Measurements from ENCODE around the gene TIMM29. TPM values are rescaled to one million over a fixed set of nuclear protein-coding genes. Genes with fewer than 3 reads are reported as not detected.
"Not testable (repeated sequence)": the region's sequence is repeated elsewhere in the genome, so short reads cannot be mapped to it uniquely, and the experiment has no call there.

Gene TIMM29
- total RNA-seq, 1 donor from 2014 or later, result 17.7 TPM

DNA sequence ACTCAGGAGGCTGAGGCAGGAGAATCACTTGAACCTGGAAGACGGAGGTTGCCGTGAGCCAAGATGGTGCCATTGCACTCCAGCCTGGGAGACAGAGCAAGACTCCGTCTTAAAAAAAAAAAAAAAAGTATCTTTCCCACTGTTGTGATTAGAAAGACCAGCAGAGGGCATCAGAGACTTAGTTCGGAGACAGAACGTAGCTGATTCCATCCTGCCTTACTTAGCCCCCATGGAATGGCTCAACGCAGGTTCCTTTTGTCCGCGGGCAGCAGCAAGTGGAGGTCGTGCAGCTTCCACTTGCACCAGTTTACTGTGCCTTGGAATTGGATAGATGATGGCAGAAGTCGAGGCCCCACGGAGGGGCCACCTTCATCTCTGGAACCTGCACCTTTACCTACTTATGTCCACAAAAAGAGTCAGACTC is 8.1 kb downstream of the TIMM29 start:
- Histone ChIP-seq H3K4me1 (peaks cover 3% of the 10 kb centered on the region), H3K27ac (no peak overlapping the region), H3K27me3 (no peaks in the 10 kb centered on the region), H3K9me3 (no peaks in the 10 kb centered on the region), H3K36me3 (peaks cover 9% of the 10 kb centered on the region), H3K4me3 (no peak overlapping the region)
- ATAC-seq, result peak; percentile 87
- TF ChIP-seq, protein P1, sequence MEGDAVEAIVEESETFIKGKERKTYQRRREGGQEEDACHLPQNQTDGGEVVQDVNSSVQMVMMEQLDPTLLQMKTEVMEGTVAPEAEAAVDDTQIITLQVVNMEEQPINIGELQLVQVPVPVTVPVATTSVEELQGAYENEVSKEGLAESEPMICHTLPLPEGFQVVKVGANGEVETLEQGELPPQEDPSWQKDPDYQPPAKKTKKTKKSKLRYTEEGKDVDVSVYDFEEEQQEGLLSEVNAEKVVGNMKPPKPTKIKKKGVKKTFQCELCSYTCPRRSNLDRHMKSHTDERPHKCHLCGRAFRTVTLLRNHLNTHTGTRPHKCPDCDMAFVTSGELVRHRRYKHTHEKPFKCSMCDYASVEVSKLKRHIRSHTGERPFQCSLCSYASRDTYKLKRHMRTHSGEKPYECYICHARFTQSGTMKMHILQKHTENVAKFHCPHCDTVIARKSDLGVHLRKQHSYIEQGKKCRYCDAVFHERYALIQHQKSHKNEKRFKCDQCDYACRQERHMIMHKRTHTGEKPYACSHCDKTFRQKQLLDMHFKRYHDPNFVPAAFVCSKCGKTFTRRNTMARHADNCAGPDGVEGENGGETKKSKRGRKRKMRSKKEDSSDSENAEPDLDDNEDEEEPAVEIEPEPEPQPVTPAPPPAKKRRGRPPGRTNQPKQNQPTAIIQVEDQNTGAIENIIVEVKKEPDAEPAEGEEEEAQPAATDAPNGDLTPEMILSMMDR (IDR thresholded peaks at IDR 0.05), result peak; percentile 61
- intact Hi-C loops (cut with DNase I), result no loop called here
- DNase-seq, result no peak

DNA sequence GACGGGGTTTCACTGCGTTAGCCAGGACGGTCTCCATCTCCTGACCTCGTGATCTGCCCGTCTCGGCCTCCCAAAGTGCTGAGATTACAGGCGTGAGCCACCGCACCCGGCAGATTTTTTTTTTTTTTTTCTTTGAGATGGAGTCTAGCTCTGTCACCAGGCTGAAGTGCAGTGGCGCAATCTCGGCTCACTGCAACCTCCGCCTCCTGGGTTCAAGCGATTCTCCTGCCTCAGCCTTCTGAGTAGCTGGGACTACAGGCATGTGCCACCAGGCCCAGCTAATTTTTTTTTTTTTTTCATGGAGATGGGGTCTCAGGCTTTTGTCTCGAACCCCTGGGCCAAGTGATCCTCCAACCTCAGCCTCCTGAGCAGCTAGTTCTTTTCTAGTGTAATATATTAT is 13.0 kb downstream of the TIMM29 start:
- ATAC-seq; DNase-seq; H3K36me3 ChIP-seq; H3K27me3 ChIP-seq; H3K9me3 ChIP-seq; intact Hi-C loops (cut with DNase I); H3K4me3 ChIP-seq: not testable (repeated sequence)
- Histone ChIP-seq H3K4me1 (peaks cover 10% of the 10 kb centered on the region), H3K27ac (peak overlapping the region; percentile 6)

DNA sequence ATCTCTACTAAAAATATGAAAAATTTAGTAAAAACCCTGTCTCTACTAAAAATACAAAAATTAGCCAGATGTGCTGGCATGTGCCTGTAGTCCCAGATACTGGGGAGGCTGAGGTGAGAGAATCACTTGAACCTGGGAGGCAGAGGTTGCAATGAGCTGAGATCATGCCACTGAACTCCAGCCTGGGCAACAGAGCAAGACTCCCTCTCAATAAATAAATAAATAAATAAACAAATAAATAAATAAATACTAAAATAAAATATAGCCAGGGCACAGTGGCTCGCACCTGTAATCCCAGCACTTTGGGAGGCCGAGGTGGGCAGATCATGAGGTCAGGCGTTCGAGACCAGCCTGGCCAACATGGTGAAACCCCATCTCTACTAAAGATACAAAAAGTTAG is 14.8 kb downstream of the TIMM29 start:
- intact Hi-C loops (cut with DNase I), result not testable (repeated sequence)

DNA sequence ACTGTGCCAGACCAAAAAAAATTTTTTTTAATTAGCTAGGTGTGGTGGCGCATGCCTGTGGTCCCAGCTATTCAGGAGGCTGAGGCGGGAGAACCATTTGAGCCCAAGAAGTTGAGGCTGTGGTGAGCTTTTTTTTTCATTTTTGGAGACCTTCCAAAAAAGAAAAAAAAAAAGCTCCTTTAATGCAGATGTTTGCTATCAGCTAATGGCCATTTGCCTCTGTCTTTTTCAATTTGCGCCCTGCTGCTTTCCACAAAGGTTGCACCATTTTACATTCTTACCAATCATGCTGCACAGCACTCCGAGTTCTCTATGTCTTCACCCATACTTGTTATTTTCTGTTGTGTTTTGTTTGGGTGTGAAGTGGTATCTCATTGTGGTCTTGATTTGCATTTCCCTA is 16.7 kb downstream of the TIMM29 start:
- H3K27me3 ChIP-seq, result no peaks in the 10 kb centered on the region
- ATAC-seq (no peak), DNase-seq (no peak)
- H3K4me3 ChIP-seq, result no peak overlapping the region
- H3K4me1 ChIP-seq, result peaks cover 7% of the 10 kb centered on the region
- no peaks in the 10 kb centered on the region for H3K36me3 ChIP-seq
- intact Hi-C loops (cut with DNase I), result no loop called here
- H3K27ac ChIP-seq, result no peak overlapping the region
- TF ChIP-seq, protein P1 (IDR thresholded peaks at IDR 0.05), result no peak
- H3K9me3 ChIP-seq, result no peaks in the 10 kb centered on the region

More for the DNA sequence above, 14.8 kb downstream of the TIMM29 start:
- not testable (repeated sequence) for H3K36me3 ChIP-seq, H3K27me3 ChIP-seq, ATAC-seq, H3K4me3 ChIP-seq, H3K27ac ChIP-seq, H3K4me1 ChIP-seq, H3K9me3 ChIP-seq, DNase-seq

DNA sequence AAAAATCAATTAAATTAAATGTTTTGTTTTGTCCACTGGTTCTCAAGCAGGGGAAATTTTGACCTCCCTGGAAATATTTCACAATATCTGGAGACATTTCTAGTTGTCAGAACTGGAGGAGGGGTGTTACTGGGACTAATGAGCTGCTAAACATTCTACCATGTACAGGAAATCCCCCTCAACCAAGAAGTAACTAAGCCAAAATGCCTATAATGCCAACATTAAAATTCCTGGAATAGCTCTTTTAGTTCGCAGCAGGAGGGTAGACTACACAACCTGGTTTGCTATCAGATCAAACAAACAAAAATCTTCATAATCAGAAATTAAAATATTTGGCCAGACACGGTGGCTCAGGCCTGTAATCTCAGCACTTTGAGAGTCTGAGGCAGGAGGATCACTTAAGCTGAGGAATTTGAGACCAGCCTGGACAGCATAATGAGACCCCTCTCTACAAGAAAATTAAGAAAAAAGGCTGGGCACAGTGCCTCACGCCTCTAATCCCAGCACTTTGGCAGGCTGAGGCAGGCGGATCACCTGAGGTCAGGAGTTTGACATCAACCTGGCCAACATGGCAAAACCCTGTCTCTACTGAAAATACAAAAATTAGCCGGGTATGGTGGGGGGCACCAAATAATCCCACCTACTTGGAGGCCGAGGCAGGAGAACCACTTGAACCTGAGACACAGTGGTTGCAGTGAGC is 18.5 kb downstream of the TIMM29 start:
- TF ChIP-seq, protein P1 (IDR thresholded peaks at IDR 0.05), result no peak
- intact Hi-C loops (cut with DNase I), result no loop called here
- no peaks in the 10 kb centered on the region for H3K36me3 ChIP-seq
- H3K4me3 ChIP-seq, result no peak overlapping the region
- no peaks in the 10 kb centered on the region for H3K27me3 ChIP-seq
- no peaks in the 10 kb centered on the region for H3K9me3 ChIP-seq
- DNase-seq (no peak), ATAC-seq (peak; percentile 33)
- H3K27ac ChIP-seq, result peak overlapping the region; percentile 59
- H3K4me1 ChIP-seq, result peaks cover 7% of the 10 kb centered on the region

DNA sequence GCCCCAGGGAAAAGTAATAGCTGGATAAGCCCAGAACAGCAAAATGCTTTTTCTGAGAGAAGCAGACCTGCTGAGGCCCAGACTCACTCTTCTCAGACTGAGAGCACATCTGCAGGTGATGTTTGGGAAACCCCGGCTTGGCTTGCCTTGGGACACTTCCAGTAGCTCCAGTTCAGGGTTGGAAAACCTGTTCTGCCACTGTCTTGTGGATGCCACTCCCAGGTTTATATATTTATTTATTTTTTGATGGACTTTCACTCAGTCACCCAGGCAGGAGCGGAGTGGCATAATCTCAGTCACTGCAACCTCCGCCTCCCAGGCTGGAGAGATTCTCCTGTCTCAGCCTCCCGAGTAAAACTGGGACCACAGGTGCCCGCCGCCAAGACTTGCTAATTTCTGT is 24.2 kb downstream of the TIMM29 start:
- H3K36me3 ChIP-seq, result no peaks in the 10 kb centered on the region
- H3K27me3 ChIP-seq, result no peaks in the 10 kb centered on the region
- intact Hi-C loops (cut with DNase I), result no loop called here
- no peak overlapping the region for H3K4me3 ChIP-seq
- ATAC-seq (no peak), DNase-seq (no peak)
- H3K9me3 ChIP-seq, result no peaks in the 10 kb centered on the region
- no peaks in the 10 kb centered on the region for H3K4me1 ChIP-seq
- TF ChIP-seq, protein P1 (IDR thresholded peaks at IDR 0.05), result no peak
- H3K27ac ChIP-seq, result no peak overlapping the region

DNA sequence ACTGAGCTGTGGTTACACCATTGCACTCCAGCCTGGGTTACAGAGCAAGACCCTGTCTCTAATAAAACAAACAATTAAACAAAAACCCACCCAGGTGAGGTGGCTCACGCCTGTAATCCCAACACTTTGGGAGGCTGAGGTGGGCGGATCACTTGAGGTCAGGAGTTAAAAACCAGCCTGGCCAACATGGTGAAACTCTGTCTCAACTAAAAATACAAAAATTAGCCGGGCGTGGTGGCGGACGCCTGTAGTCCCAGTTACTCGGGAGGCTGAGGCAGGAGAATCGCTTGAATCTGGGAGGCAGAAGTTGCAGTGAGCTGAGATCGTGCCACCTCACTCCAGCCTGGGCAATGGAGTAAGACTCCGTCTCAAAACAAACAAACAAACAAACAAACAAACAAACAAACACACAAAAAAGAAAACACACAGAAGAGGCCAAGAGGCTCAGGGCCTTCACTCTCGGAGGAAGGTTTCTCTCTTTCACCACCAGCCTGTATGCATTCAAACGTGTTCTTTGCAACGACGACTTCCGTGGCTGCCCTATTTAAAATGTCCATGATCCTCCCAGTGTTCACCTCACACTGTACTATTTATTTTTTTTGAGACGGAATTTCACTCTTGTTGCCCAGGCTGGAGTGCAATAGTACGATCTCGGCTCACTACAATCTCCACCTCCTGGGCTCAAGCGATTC is 30.8 kb downstream of the TIMM29 start:
- intact Hi-C loops (cut with DNase I); H3K9me3 ChIP-seq; H3K27me3 ChIP-seq; DNase-seq; ATAC-seq; H3K36me3 ChIP-seq: not testable (repeated sequence)
- H3K4me3 ChIP-seq, result peak overlapping the region; percentile 70
- H3K4me1 ChIP-seq, result peaks cover 18% of the 10 kb centered on the region
- H3K27ac ChIP-seq, result peak overlapping the region; percentile 97

Data from upper lobe of right lung (tissue), 1 donor.